ENCODE data around the gene MGAT3.

DNA sequence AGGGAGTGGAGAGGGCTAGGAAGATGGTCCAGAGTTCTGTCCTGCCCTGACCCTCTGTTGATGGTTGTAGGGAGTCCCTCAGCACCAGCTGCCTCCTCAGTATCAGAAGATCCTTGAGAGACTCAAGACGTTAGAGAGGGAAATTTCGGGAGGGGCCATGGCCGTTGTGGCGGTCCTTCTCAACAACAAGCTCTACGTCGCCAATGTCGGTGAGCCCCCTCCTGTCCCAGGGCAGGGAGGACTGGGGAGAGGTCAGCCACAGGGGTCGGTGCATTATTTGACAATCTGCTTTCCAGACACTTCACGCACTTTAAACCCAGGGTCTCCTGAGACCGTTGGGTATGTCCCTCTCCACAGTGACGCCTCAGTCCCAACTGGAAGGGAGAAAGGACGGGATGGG, 39.2 kb upstream of the MGAT3 start:
- TF ChIP-seq, protein P1, sequence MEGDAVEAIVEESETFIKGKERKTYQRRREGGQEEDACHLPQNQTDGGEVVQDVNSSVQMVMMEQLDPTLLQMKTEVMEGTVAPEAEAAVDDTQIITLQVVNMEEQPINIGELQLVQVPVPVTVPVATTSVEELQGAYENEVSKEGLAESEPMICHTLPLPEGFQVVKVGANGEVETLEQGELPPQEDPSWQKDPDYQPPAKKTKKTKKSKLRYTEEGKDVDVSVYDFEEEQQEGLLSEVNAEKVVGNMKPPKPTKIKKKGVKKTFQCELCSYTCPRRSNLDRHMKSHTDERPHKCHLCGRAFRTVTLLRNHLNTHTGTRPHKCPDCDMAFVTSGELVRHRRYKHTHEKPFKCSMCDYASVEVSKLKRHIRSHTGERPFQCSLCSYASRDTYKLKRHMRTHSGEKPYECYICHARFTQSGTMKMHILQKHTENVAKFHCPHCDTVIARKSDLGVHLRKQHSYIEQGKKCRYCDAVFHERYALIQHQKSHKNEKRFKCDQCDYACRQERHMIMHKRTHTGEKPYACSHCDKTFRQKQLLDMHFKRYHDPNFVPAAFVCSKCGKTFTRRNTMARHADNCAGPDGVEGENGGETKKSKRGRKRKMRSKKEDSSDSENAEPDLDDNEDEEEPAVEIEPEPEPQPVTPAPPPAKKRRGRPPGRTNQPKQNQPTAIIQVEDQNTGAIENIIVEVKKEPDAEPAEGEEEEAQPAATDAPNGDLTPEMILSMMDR (conservative IDR thresholded peaks at IDR 0.05; ENCODE audit: low read length) = no peak
- TF ChIP-seq EZH2phosphoT487 (IDR thresholded peaks at IDR 0.05; ENCODE audit: borderline replicate concordance, low read depth, low read length) = no peak

Data from OCI-LY7 (cell line).